Measurements from ENCODE around the gene PLXNC1.

DNA sequence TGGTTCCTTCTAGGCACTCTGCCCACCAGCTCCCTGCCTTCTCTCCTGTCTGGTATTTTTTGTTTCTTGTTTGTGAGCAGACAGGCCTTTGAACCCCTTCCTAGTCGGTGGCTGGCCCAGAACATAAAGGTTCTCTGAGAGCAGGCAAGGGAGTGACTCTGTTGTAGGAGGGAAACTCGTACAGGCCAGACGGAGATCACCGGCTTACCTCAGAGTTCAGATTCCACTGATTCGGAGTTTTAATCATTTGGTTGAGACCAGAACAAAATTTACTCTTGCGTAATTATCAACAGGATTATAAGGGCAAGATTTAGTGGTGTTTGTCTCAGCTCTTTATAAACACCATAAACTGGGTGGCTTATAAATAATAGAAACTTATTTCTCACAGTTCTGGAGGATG lies 128.3 kb downstream of the PLXNC1 start:
- TF ChIP-seq, protein P1, sequence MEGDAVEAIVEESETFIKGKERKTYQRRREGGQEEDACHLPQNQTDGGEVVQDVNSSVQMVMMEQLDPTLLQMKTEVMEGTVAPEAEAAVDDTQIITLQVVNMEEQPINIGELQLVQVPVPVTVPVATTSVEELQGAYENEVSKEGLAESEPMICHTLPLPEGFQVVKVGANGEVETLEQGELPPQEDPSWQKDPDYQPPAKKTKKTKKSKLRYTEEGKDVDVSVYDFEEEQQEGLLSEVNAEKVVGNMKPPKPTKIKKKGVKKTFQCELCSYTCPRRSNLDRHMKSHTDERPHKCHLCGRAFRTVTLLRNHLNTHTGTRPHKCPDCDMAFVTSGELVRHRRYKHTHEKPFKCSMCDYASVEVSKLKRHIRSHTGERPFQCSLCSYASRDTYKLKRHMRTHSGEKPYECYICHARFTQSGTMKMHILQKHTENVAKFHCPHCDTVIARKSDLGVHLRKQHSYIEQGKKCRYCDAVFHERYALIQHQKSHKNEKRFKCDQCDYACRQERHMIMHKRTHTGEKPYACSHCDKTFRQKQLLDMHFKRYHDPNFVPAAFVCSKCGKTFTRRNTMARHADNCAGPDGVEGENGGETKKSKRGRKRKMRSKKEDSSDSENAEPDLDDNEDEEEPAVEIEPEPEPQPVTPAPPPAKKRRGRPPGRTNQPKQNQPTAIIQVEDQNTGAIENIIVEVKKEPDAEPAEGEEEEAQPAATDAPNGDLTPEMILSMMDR (optimal IDR thresholded peaks at IDR 0.05 in 1 of 3, IDR thresholded peaks at IDR 0.05 in 1 of 3, conservative IDR thresholded peaks at IDR 0.05 in 1 of 3; ENCODE audit: extremely low read depth in 1 of 3, insufficient read depth in 2 of 3, low read length in 3 of 3): no peak
- TF ChIP-seq EZH2 (IDR thresholded peaks at IDR 0.05; ENCODE audit: low read length): no peak
